Stimulated activated CD8-positive, alpha-beta memory T cell treated with anti-CD3 and anti-CD28 coated beads, Interleukin-7, amount 100 ng/mL, for 24 hours (primary cell): Measurements from ENCODE around the gene PARVG.

ENCODE experiments used
- DNase-seq: peaks from one replicate; pipeline ENCODE4 v3.0.0-alpha.2; 2020; ENCODE audit warnings: low read depth

PARVG gene

GRCh38 chr22:44180706-44181032, at the start of gene PARVG:
PARVG (plus strand) TSS chr22:44180925; CDS start chr22:44183330, 2,405 bp downstream.
- no peak for DNase-seq

- DNase-seq, result no peak
Measured at GRCh38 chr22:44131412-44131811, 49.3 kb upstream of the PARVG start.

- no peak for DNase-seq
Measured at GRCh38 chr22:44131989-44132685, 48.6 kb upstream of the PARVG start.

- no peak for DNase-seq
Measured at GRCh38 chr22:44132724-44133123, 48.0 kb upstream of the PARVG start.

GRCh38 chr22:44133161-44133560, 47.6 kb upstream of the PARVG start:
- DNase-seq, result no peak

GRCh38 chr22:44133901-44134571, 46.7 kb upstream of the PARVG start:
- no peak for DNase-seq

GRCh38 chr22:44136112-44136511, 44.6 kb upstream of the PARVG start:
- no peak for DNase-seq

GRCh38 chr22:44136786-44137185, 43.9 kb upstream of the PARVG start:
- DNase-seq, result no peak

- DNase-seq, result no peak
Measured at GRCh38 chr22:44137415-44137814, 43.3 kb upstream of the PARVG start.

GRCh38 chr22:44139773-44140172, 41.0 kb upstream of the PARVG start:
- no peak for DNase-seq

GRCh38 chr22:44142421-44143104, 38.2 kb upstream of the PARVG start:
- DNase-seq, result no peak

GRCh38 chr22:44143105-44143474, 37.6 kb upstream of the PARVG start:
- DNase-seq, result no peak

- no peak for DNase-seq
Measured at GRCh38 chr22:44143579-44143978, 37.1 kb upstream of the PARVG start.

- DNase-seq, result no peak
Measured at GRCh38 chr22:44144046-44144569, 36.6 kb upstream of the PARVG start.

GRCh38 chr22:44145544-44145943, 35.2 kb upstream of the PARVG start:
- DNase-seq, result no peak

- DNase-seq, result no peak
Measured at GRCh38 chr22:44146088-44146861, 34.5 kb upstream of the PARVG start.

- DNase-seq, result no peak
Measured at GRCh38 chr22:44147008-44147645, 33.6 kb upstream of the PARVG start.

- DNase-seq, result no peak
Measured at GRCh38 chr22:44147821-44148574, 32.7 kb upstream of the PARVG start.

- DNase-seq, result no peak
Measured at GRCh38 chr22:44151676-44152075, 29.0 kb upstream of the PARVG start.

GRCh38 chr22:44153710-44154109, 27.0 kb upstream of the PARVG start:
- no peak for DNase-seq

- DNase-seq, result no peak
Measured at GRCh38 chr22:44154436-44154942, 26.2 kb upstream of the PARVG start.
